GM12878 (cell line): ENCODE data around the gene SLC38A1. TPM values are rescaled to one million over a fixed set of nuclear protein-coding genes. Genes with fewer than 3 reads are reported as not detected.

Source experiments
- ATAC-seq: fragments of 200-7000 bp; cut with Tn5 transposase; 3 replicates; pipeline ENCODE4 v1.9.1; 2020; ENCODE audit warnings: mild to moderate bottlenecking, moderate library complexity
- BruUV-seq: library from RNA; stranded (reverse); fragments of 400-500 nt; replicated peaks from 2 replicates; lab custom pipeline; 2021; lab: Mats Ljungman, UMichigan
- CTCF ChIA-PET: fragments of 300-600 bp; sonication (Branson Sonifier 250); formaldehyde crosslinking; extraction: SDS; loops from one replicate; lab custom pipeline; 2021; ENCODE audit warnings: inconsistent platforms; lab: Yijun Ruan, JAX
- POLR2A ChIA-PET: fragments of 350-600 bp; formaldehyde crosslinking; extraction: SDS; loops from one replicate; lab custom pipeline; 2021; ENCODE audit warnings: inconsistent platforms; lab: Charles Lee
- RAD21 ChIA-PET: fragments of 300-600 bp; sonication (Branson Sonifier 250); formaldehyde crosslinking; loops from one replicate; lab custom pipeline; 2023; ENCODE audit warnings: antibody characterized with exemption; ENCODE audit not compliant: unreplicated experiment; lab: Charles Lee
- SMC1A ChIA-PET: fragments of 300-600 bp; sonication (Branson Sonifier 250); formaldehyde crosslinking; loops from one replicate; lab custom pipeline; 2023; ENCODE audit not compliant: unreplicated experiment, uncharacterized antibody; lab: Charles Lee
- DNase-seq: peaks from one replicate; pipeline ENCODE4 v3.0.0-alpha.2; 2011; ENCODE audit warnings: low read depth, low spot score
- FAIRE-seq: peaks from 3 replicates; lab custom pipeline; 2011; peaks lifted over from hg19 to GRCh38; lab: Jason Lieb, UNC
- H2AFZ ChIP-seq: 2 replicates; pipeline ENCODE4 v1.6.0; 2011; ENCODE audit warnings: low read depth, low read length, control low read depth; ENCODE audit not compliant: control insufficient read depth
- H3K27ac ChIP-seq: 2 replicates; pipeline ENCODE4 v1.5.1; 2011; ENCODE audit warnings: control low read depth; ENCODE audit not compliant: control insufficient read depth, insufficient read depth
- H3K27me3 ChIP-seq, 2 experiments: replicated peaks in 1 of 2; 2 replicates each; pipeline versions ENCODE4 v1.6.0 to v1.6.1; 2011; ENCODE audit warnings: low read length in 1 of 2; ENCODE audit not compliant: control insufficient read depth in 2 of 2, insufficient read depth in 2 of 2
- H3K36me3 ChIP-seq, 2 experiments: 2 replicates each; pipeline ENCODE4 v1.5.1; 2011; ENCODE audit warnings: low read length in 1 of 2; ENCODE audit not compliant: control insufficient read depth in 2 of 2, insufficient read depth in 2 of 2
- H3K4me1 ChIP-seq: 2 replicates; pipeline ENCODE4 v1.6.1; 2011; ENCODE audit warnings: mild to moderate bottlenecking, low read length, moderate library complexity, mixed read lengths; ENCODE audit not compliant: control insufficient read depth, insufficient read depth
- H3K4me2 ChIP-seq: 2 replicates; pipeline ENCODE4 v1.6.0; 2011; ENCODE audit warnings: control low read depth; ENCODE audit not compliant: control insufficient read depth, insufficient read depth
- H3K4me3 ChIP-seq: fragments of 200-600 bp; sonication (generic); 2 replicates; pipeline ENCODE4 v1.5.1; 2016
- H3K79me2 ChIP-seq: 2 replicates; pipeline ENCODE4 v1.6.0; 2011; ENCODE audit warnings: low read length; ENCODE audit not compliant: control insufficient read depth, insufficient read depth
- H3K9ac ChIP-seq: 2 replicates; pipeline ENCODE4 v1.8.0; 2011; ENCODE audit warnings: low read length, control low read depth, mixed read lengths; ENCODE audit not compliant: control insufficient read depth, insufficient read depth
- H3K9me3 ChIP-seq: replicated peaks from 3 replicates; pipeline ENCODE4 v1.5.1; 2011; ENCODE audit warnings: mild to moderate bottlenecking, low read length; ENCODE audit not compliant: control insufficient read depth, insufficient read depth
- H4K20me1 ChIP-seq: 2 replicates; pipeline ENCODE4 v1.6.0; 2011; ENCODE audit not compliant: control insufficient read depth, insufficient read depth
- ETV6 ChIP-seq, 2 experiments: fragments of 450-650 bp in 1 of 2; IDR thresholded peaks in 1 of 2; conservative IDR thresholded peaks in 1 of 2; 2 replicates each; pipeline ENCODE4 v1.6.1; 2014; ENCODE audit warnings: antibody characterized with exemption in 1 of 2, borderline replicate concordance in 1 of 2, low read depth in 1 of 2, mild to moderate bottlenecking in 1 of 2, moderate library complexity in 1 of 2
- FOXK2 ChIP-seq: fragments of 450-650 bp; IDR thresholded peaks from 2 replicates; pipeline ENCODE4 v1.6.1; 2017; ENCODE audit warnings: mild to moderate bottlenecking, moderate library complexity
- JUND ChIP-seq: IDR thresholded peaks from 2 replicates; pipeline ENCODE4 v1.6.1; 2012; ENCODE audit warnings: low read depth, mild to moderate bottlenecking, low read length, improper control_type of control experiment, moderate library complexity
- KAT2A ChIP-seq: conservative IDR thresholded peaks from 2 replicates; pipeline ENCODE4 v1.6.1; 2011; ENCODE audit warnings: low read depth, low read length; ENCODE audit not compliant: control insufficient read depth
- LARP7 ChIP-seq: fragments of 450-650 bp; IDR thresholded peaks from 2 replicates; pipeline ENCODE4 v1.6.1; 2017; ENCODE audit warnings: mild to moderate bottlenecking
- POLR2AphosphoS2 ChIP-seq: IDR thresholded peaks from 2 replicates; pipeline ENCODE4 v1.6.1; 2011; ENCODE audit warnings: low read depth, mild to moderate bottlenecking, low read length, improper control_type of control experiment, moderate library complexity
- RB1 ChIP-seq: fragments of 450-650 bp; formaldehyde crosslinking; IDR thresholded peaks from 2 replicates; pipeline ENCODE4 v1.6.1; 2017; ENCODE audit warnings: mild to moderate bottlenecking, borderline replicate concordance
- SMC3 ChIP-seq: IDR thresholded peaks from 2 replicates; pipeline ENCODE4 v1.6.1; 2011; ENCODE audit warnings: low read length, improper control_type of control experiment, borderline replicate concordance
- STAT3 ChIP-seq: IDR thresholded peaks from 2 replicates; pipeline ENCODE4 v1.6.1; 2011; ENCODE audit warnings: low read depth, low read length, improper control_type of control experiment
- SUZ12 ChIP-seq: fragments of 200-600 bp; sonication (generic); IDR thresholded peaks from one replicate; pipeline ENCODE4 v1.6.1; 2018; ENCODE audit warnings: antibody characterized with exemption, mild to moderate bottlenecking; ENCODE audit not compliant: unreplicated experiment
- TBL1XR1 ChIP-seq: IDR thresholded peaks from 2 replicates; pipeline ENCODE4 v1.6.1; 2012; ENCODE audit warnings: low read depth, low read length, improper control_type of control experiment
- TCF12 ChIP-seq: IDR thresholded peaks from 2 replicates; pipeline ENCODE4 v1.6.1; 2011; ENCODE audit warnings: low read depth, mild to moderate bottlenecking, low read length
- ZSCAN29 ChIP-seq: fragments of 450-650 bp; IDR thresholded peaks from 2 replicates; pipeline ENCODE4 v1.6.1; 2017; ENCODE audit warnings: mild to moderate bottlenecking, moderate library complexity
- WGBS: methylation state at CpG from one replicate; pipeline ENCODE4 v1.1.6; 2016; ENCODE audit warnings: low lambda C conversion rate; ENCODE audit not compliant: insufficient replicate concordance, insufficient coverage; ENCODE audit errors: missing lambda C conversion rate; 5-methylcytosine and 5-hydroxymethylcytosine counted together
- in situ Hi-C: fragments of 300-500 bp; cut with MboI; formaldehyde crosslinking; loops from 9 replicates; pipeline ENCODE4 v1.14.3; 2018; ENCODE audit warnings: mixed read lengths
- intact Hi-C: fragments of 100-400 bp; cut with micrococcal nuclease; formaldehyde crosslinking; loops from one replicate; pipeline ENCODE4 v1.14.2; 2022; ENCODE audit not compliant: unreplicated experiment
- polyA plus RNA-seq, 11 experiments: library from polyadenylated mRNA; depleted of rRNA in 4 of 11; unstranded in 6 of 11; stranded (reverse) in 5 of 11; fragments of >200 nt; fragmentation: Nextera tagmentation in 4 of 11; fragmentation: Illumina TruSeq in 1 of 11; extraction: Ambion mirVana in 4 of 11; extraction: Trizol in 1 of 11; gene quantifications; 1 replicate in 1 of 11; 2 replicates in 10 of 11; pipeline versions ENCODE4 v1.2.1 to v1.2.3, GENCODE V29; 2011 to 2016; ENCODE audit warnings: inconsistent platforms in 2 of 11, missing spikeins in 2 of 11, low read depth in 1 of 11
- total RNA-seq, 4 experiments: library from RNA; depleted of rRNA in 3 of 4; stranded (reverse); fragments of >200 nt in 3 of 4; fragmentation: Illumina TruSeq in 1 of 4; extraction: Trizol in 1 of 4; gene quantifications; 2 replicates each; pipeline versions ENCODE4 v1.2.1 to v1.2.3, GENCODE V29; 2013 to 2021
- TF ChIP-seq, protein P1 (sequence below): IDR thresholded peaks from 2 replicates; pipeline ENCODE4 v1.6.1; 2012; ENCODE audit warnings: low read depth, low read length, improper control_type of control experiment
- TF ChIP-seq, protein P2 (sequence below): fragments of 450-650 bp; IDR thresholded peaks from 2 replicates; pipeline ENCODE4 v1.6.1; 2018; ENCODE audit warnings: mild to moderate bottlenecking, low read depth, moderate library complexity; ENCODE audit not compliant: partially characterized antibody
- TF ChIP-seq, protein P3 (sequence below): IDR thresholded peaks from 2 replicates; pipeline ENCODE4 v1.6.1; 2012; ENCODE audit warnings: mild to moderate bottlenecking, low read depth, low read length

SLC38A1 gene
- total and polyA plus RNA-seq, 10 of the 15 experiments (the other 5 are each of a cell fraction or from before 2014, with no cell fraction given): 38.1 to 191 (median 144) TPM

DNA sequence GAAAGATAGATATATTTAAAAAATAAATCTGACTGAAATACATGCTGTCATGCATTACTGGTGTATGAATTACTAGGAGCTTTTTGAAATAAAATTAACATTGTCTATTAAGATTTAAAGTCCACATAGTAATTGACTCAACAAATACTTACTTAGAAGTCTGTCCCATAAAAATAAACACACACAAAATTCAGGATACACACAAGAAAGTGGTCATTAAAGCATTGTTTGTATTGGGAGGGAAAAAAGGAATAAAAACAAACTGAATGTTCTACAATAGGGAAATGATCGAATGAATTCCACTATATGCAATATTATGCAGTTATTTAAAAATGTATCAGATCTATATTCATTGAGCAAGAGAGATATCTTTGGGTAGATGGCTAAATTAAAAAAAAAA lies 118.9 kb downstream of the SLC38A1 start (continued):
- no peak for TF ChIP-seq ETV6 (conservative IDR thresholded peaks at IDR 0.05 in 1 of 2, IDR thresholded peaks at IDR 0.05 in 1 of 2; ENCODE audit: borderline replicate concordance in 1 of 2, low read depth in 1 of 2)
- TF ChIP-seq SUZ12: no peak
- TF ChIP-seq KAT2A: no peak
- TF ChIP-seq POLR2AphosphoS2: no peak
- TF ChIP-seq, protein P1, sequence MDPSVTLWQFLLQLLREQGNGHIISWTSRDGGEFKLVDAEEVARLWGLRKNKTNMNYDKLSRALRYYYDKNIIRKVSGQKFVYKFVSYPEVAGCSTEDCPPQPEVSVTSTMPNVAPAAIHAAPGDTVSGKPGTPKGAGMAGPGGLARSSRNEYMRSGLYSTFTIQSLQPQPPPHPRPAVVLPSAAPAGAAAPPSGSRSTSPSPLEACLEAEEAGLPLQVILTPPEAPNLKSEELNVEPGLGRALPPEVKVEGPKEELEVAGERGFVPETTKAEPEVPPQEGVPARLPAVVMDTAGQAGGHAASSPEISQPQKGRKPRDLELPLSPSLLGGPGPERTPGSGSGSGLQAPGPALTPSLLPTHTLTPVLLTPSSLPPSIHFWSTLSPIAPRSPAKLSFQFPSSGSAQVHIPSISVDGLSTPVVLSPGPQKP: no peak
- TF ChIP-seq, protein P2, sequence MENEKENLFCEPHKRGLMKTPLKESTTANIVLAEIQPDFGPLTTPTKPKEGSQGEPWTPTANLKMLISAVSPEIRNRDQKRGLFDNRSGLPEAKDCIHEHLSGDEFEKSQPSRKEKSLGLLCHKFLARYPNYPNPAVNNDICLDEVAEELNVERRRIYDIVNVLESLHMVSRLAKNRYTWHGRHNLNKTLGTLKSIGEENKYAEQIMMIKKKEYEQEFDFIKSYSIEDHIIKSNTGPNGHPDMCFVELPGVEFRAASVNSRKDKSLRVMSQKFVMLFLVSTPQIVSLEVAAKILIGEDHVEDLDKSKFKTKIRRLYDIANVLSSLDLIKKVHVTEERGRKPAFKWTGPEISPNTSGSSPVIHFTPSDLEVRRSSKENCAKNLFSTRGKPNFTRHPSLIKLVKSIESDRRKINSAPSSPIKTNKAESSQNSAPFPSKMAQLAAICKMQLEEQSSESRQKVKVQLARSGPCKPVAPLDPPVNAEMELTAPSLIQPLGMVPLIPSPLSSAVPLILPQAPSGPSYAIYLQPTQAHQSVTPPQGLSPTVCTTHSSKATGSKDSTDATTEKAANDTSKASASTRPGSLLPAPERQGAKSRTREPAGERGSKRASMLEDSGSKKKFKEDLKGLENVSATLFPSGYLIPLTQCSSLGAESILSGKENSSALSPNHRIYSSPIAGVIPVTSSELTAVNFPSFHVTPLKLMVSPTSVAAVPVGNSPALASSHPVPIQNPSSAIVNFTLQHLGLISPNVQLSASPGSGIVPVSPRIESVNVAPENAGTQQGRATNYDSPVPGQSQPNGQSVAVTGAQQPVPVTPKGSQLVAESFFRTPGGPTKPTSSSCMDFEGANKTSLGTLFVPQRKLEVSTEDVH: no peak

DNA sequence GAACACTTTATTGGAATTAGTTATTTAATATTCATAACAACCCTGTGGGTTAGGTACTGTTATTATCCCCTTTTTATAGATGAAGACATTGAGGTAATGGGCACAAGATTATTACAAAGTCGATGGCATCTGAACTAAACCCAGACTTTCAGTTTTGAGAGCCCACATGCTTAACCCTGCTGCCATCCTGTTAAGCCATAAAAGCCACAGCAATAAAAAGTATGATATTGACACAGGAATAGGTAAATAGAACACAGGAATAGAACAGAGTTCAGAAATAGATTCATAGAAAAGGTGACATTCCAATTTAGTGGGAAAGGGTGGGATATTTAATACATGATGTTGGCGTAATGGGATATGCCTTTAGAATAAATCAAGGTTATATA lies 119.8 kb downstream of the SLC38A1 start:
- SMC1A ChIA-PET: interaction anchor here (1.0 to 4.3 kb wide), 6 partner anchors 20 to 158 kb away, joined by 4 to 30 read pairs (median 4); no protein-coding TSS in a partner anchor
- in situ Hi-C loops (loop anchor here (25.0 kb wide), 2 partner anchors 513 to 863 kb away; no protein-coding TSS in a partner anchor), intact Hi-C loops (no loop called here)
- RAD21 ChIA-PET: interaction anchor here (2.4 kb wide), 1 partner anchor 24 kb away, joined by 13 read pairs; no protein-coding TSS in a partner anchor
- H3K27ac ChIP-seq: no peak overlapping the region
- CTCF ChIA-PET: interaction anchor here (0.5 to 4.1 kb wide), 6 partner anchors 8 to 264 kb away, joined by 3 to 24 read pairs (median 3); no protein-coding TSS in a partner anchor
- 73% methylated on average over 2 of the region's 2 CpGs for WGBS
- DNase-seq (no peak), ATAC-seq (no peak), FAIRE-seq (no peak)
- no TSS peak for BruUV-seq
- H3K9ac ChIP-seq: no peak overlapping the region
- TF ChIP-seq RB1 (no peak), TBL1XR1 (no peak), JUND (no peak), STAT3 (no peak), SMC3 (no peak), ZSCAN29 (no peak), LARP7 (no peak), TCF12 (no peak), FOXK2 (no peak)
- TF ChIP-seq, protein P3, sequence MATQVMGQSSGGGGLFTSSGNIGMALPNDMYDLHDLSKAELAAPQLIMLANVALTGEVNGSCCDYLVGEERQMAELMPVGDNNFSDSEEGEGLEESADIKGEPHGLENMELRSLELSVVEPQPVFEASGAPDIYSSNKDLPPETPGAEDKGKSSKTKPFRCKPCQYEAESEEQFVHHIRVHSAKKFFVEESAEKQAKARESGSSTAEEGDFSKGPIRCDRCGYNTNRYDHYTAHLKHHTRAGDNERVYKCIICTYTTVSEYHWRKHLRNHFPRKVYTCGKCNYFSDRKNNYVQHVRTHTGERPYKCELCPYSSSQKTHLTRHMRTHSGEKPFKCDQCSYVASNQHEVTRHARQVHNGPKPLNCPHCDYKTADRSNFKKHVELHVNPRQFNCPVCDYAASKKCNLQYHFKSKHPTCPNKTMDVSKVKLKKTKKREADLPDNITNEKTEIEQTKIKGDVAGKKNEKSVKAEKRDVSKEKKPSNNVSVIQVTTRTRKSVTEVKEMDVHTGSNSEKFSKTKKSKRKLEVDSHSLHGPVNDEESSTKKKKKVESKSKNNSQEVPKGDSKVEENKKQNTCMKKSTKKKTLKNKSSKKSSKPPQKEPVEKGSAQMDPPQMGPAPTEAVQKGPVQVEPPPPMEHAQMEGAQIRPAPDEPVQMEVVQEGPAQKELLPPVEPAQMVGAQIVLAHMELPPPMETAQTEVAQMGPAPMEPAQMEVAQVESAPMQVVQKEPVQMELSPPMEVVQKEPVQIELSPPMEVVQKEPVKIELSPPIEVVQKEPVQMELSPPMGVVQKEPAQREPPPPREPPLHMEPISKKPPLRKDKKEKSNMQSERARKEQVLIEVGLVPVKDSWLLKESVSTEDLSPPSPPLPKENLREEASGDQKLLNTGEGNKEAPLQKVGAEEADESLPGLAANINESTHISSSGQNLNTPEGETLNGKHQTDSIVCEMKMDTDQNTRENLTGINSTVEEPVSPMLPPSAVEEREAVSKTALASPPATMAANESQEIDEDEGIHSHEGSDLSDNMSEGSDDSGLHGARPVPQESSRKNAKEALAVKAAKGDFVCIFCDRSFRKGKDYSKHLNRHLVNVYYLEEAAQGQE: no peak
- no peaks in the 10 kb centered on the region for H3K9me3 ChIP-seq
- H3K27me3 ChIP-seq: no peaks in the 10 kb centered on the region
- H3K79me2 ChIP-seq: no peaks in the 10 kb centered on the region
- H3K4me1 ChIP-seq: no peaks in the 10 kb centered on the region
- no peak overlapping the region for H3K4me2 ChIP-seq
- no peak overlapping the region for H2AFZ ChIP-seq
- POLR2A ChIA-PET: no interaction called here
- no peak overlapping the region for H3K4me3 ChIP-seq
- H4K20me1 ChIP-seq: no peaks in the 10 kb centered on the region
- no peaks in the 10 kb centered on the region for H3K36me3 ChIP-seq
